Astrocyte (in vitro differentiated cells and primary cell): ENCODE data around the gene PIK3R1. TPM values are rescaled to one million over a fixed set of nuclear protein-coding genes. Genes with fewer than 3 reads are reported as not detected.

ENCODE experiments used
- DNase-seq: peaks from one replicate; pipeline ENCODE4 v3.0.0-alpha.2; 2010; ENCODE audit warnings: low read depth
- FAIRE-seq: peaks from 2 replicates; lab custom pipeline; 2011; peaks lifted over from hg19 to GRCh38; lab: Jason Lieb, UNC
- H2AFZ ChIP-seq: 2 replicates; pipeline ENCODE4 v1.6.0; 2012; ENCODE audit warnings: low read depth, low read length, inconsistent platforms
- H3K27ac ChIP-seq: 2 replicates; pipeline ENCODE4 v1.5.1; 2011; ENCODE audit warnings: low read depth, low read length, inconsistent platforms
- H3K27me3 ChIP-seq: 2 replicates; pipeline ENCODE4 v1.6.0; 2011; ENCODE audit warnings: low read length, inconsistent platforms; ENCODE audit not compliant: insufficient read depth
- H3K36me3 ChIP-seq: 2 replicates; pipeline ENCODE4 v1.5.1; 2011; ENCODE audit warnings: low read length, inconsistent platforms; ENCODE audit not compliant: insufficient read depth
- H3K4me1 ChIP-seq: 2 replicates; pipeline ENCODE4 v1.5.1; 2011; ENCODE audit warnings: low read length, inconsistent platforms; ENCODE audit not compliant: insufficient read depth
- H3K4me2 ChIP-seq: 2 replicates; pipeline ENCODE4 v1.6.0; 2012; ENCODE audit warnings: low read length, inconsistent platforms
- H3K4me3 ChIP-seq: 2 replicates; pipeline ENCODE4 v1.5.1; 2011; ENCODE audit warnings: low read depth, mild to moderate bottlenecking, low read length, inconsistent platforms; ENCODE audit not compliant: insufficient read depth
- H3K79me2 ChIP-seq: 2 replicates; pipeline ENCODE4 v1.6.0; 2012; ENCODE audit warnings: mild to moderate bottlenecking, low read length, inconsistent platforms; ENCODE audit not compliant: insufficient read depth
- H3K9ac ChIP-seq: 2 replicates; pipeline ENCODE4 v1.6.0; 2012; ENCODE audit warnings: mild to moderate bottlenecking, low read length, inconsistent platforms
- H3K9me3 ChIP-seq: 2 replicates; pipeline ENCODE4 v1.5.1; 2012; ENCODE audit warnings: low read depth, mild to moderate bottlenecking, low read length, inconsistent platforms; ENCODE audit not compliant: insufficient read depth
- H4K20me1 ChIP-seq: 2 replicates; pipeline ENCODE4 v1.6.0; 2012; ENCODE audit warnings: low read length, inconsistent platforms; ENCODE audit not compliant: insufficient read depth
- H3K27ac Mint-ChIP-seq: one replicate; pipeline ENCODE4 v1.8.0; 2021; ENCODE audit warnings: mild to moderate bottlenecking, mixed read lengths; ENCODE audit not compliant: unreplicated experiment
- H3K27me3 Mint-ChIP-seq: one replicate; pipeline ENCODE4 v1.8.0; 2021; ENCODE audit warnings: low read depth, mixed read lengths; ENCODE audit not compliant: unreplicated experiment
- H3K36me3 Mint-ChIP-seq: one replicate; pipeline ENCODE4 v1.8.0; 2021; ENCODE audit warnings: low read depth, mixed read lengths; ENCODE audit not compliant: unreplicated experiment
- H3K4me1 Mint-ChIP-seq: one replicate; pipeline ENCODE4 v1.8.0; 2021; ENCODE audit warnings: low read depth, mixed read lengths; ENCODE audit not compliant: unreplicated experiment
- H3K4me3 Mint-ChIP-seq: one replicate; pipeline ENCODE4 v1.8.0; 2021; ENCODE audit warnings: mild to moderate bottlenecking, moderate library complexity, mixed read lengths; ENCODE audit not compliant: unreplicated experiment
- H3K9me3 Mint-ChIP-seq: one replicate; pipeline ENCODE4 v1.8.0; 2021; ENCODE audit warnings: mild to moderate bottlenecking, mixed read lengths; ENCODE audit not compliant: unreplicated experiment
- CTCF ChIP-seq: IDR thresholded peaks from 2 replicates; pipeline ENCODE4 v1.5.1; 2011; ENCODE audit warnings: low read depth, mild to moderate bottlenecking, inconsistent platforms, low read length, moderate library complexity; ENCODE audit not compliant: insufficient read depth
- EZH2 ChIP-seq: IDR thresholded peaks from 2 replicates; pipeline ENCODE4 v1.6.1; 2012; ENCODE audit warnings: mild to moderate bottlenecking, low read length, inconsistent platforms; ENCODE audit not compliant: insufficient read depth
- total RNA-seq: library from RNA; stranded (reverse); gene quantifications from 2 replicates; pipeline ENCODE4 v1.2.1, GENCODE V29; 2021

Gene PIK3R1
- total RNA-seq, 1 donor from 2014 or later, result 25.7 TPM

- Mint-ChIP-seq H3K4me1 (peaks cover 11% of the 10 kb centered on the region), H3K4me3 (no peak overlapping the region), H3K27ac (no peak overlapping the region), H3K27me3 (no peaks in the 10 kb centered on the region), H3K9me3 (peaks cover 3% of the 10 kb centered on the region), H3K36me3 (peaks cover 3% of the 10 kb centered on the region)
- Histone ChIP-seq H3K27ac (no peak overlapping the region), H3K4me3 (no peak overlapping the region), H4K20me1 (peaks cover 8% of the 10 kb centered on the region), H3K9me3 (no peaks in the 10 kb centered on the region), H3K36me3 (no peaks in the 10 kb centered on the region), H3K4me2 (no peak overlapping the region), H3K4me1 (peaks cover 7% of the 10 kb centered on the region), H2AFZ (no peak overlapping the region), H3K9ac (no peak overlapping the region), H3K79me2 (no peaks in the 10 kb centered on the region), H3K27me3 (no peaks in the 10 kb centered on the region)
- DNase-seq (no peak), FAIRE-seq (no peak)
- peak; percentile 18 for TF ChIP-seq CTCF
- TF ChIP-seq EZH2, result no peak
Observed at GRCh38 chr5:68272289-68272688, 56.7 kb downstream of the PIK3R1 start.

DNA sequence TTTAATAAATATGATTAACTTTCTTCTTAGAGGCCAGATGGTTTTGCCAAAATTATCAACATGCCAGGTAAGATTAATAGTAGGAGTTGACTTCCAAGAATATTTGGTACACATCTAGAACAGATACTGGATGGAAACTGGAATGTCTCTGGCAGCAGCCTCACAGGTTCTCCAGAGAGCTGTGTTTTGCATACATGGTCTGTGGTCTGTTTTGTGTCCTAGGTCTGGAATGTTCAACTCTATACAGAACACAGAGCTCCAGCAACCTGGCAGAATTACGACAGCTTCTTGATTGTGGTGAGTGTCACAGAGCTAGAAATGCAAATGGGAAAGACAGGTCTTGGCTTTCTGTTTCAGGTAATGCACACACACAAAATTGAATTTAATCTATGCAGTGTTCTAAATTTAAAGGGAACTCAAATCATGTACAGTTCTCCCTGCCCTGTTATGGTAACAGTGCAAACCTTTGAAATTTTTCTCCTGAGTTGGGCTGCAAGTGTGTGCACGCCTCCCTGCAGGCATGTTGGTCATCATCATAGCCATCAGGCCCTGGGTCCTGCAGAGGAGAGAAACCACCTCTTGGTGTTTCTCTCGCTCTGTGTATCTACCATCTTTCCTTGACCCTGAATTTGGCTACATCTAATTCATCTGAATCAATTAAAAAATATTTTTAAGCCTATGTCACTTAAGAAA lies 58.3 kb downstream of the PIK3R1 start:
- H3K4me1 Mint-ChIP-seq, result peaks cover 20% of the 10 kb centered on the region

More for the DNA sequence above, 58.3 kb downstream of the PIK3R1 start:
- no peaks in the 10 kb centered on the region for H3K27me3 ChIP-seq
- Mint-ChIP-seq H3K9me3 (peaks cover 3% of the 10 kb centered on the region), H3K4me3 (no peak overlapping the region), H3K36me3 (peaks cover 3% of the 10 kb centered on the region), H3K27me3 (no peaks in the 10 kb centered on the region), H3K27ac (no peak overlapping the region)
- no peak overlapping the region for H3K9ac ChIP-seq
- no peak for TF ChIP-seq CTCF
- no peak for TF ChIP-seq EZH2
- peaks cover 8% of the 10 kb centered on the region for H4K20me1 ChIP-seq
- FAIRE-seq (no peak), DNase-seq (no peak)
- H3K4me1 ChIP-seq, result peaks cover 14% of the 10 kb centered on the region
- no peaks in the 10 kb centered on the region for H3K79me2 ChIP-seq
- H3K4me3 ChIP-seq, result no peak overlapping the region
- no peaks in the 10 kb centered on the region for H3K9me3 ChIP-seq
- H3K4me2 ChIP-seq, result no peak overlapping the region
- no peaks in the 10 kb centered on the region for H3K36me3 ChIP-seq
- no peak overlapping the region for H3K27ac ChIP-seq
- H2AFZ ChIP-seq, result no peak overlapping the region
